ENCODE data around the gene GIT2. TPM values are rescaled to one million over a fixed set of nuclear protein-coding genes. Genes with fewer than 3 reads are reported as not detected.
A peak's percentile ranks its signal among the peaks of the same experiment; 100 is the strongest.

The GIT2 gene
- total and polyA plus RNA-seq, 12 donors, result 24.3 to 80.9 (median 56.0) TPM

GRCh38 chr12:109981311-109981710 is 14.9 kb downstream of the GIT2 start:
- no peak for TF ChIP-seq CTCF (IDR thresholded peaks at IDR 0.05)
- no peak for TF ChIP-seq POLR2A (IDR thresholded peaks at IDR 0.05)
- DNase-seq, result no peak
- Histone ChIP-seq H3K36me3 (replicated peaks in 1 of 2) (peaks cover 0 to 91% of the 10 kb centered on the region in 2 donors), H3K27ac (peak overlapping the region in 1 of 5 donors; percentile 72), H3K4me1 (replicated peaks in 1 of 2) (peaks cover 5 to 38% of the 10 kb centered on the region in 2 donors), H3K9me3 (replicated peaks in 1 of 3) (peaks cover 0 to 6% (median 0%) of the 10 kb centered on the region in 3 donors), H3K4me3 (no peak overlapping the region), H3K27me3 (no peaks in the 10 kb centered on the region)
- WGBS, 4 donors, result 91 to 94% (median 93%) methylated on average over 5 of the region's 5 CpGs
- intact Hi-C loops (cut with DNase I), result no loop called here

GRCh38 chr12:109972821-109973220 is 23.3 kb downstream of the GIT2 start:
- no peaks in the 10 kb centered on the region for H3K27me3 ChIP-seq
- H3K4me1 ChIP-seq (replicated peaks in 1 of 2), result no peaks in the 10 kb centered on the region
- H3K36me3 ChIP-seq (replicated peaks in 1 of 2), result peaks cover 0 to 84% of the 10 kb centered on the region in 2 donors
- TF ChIP-seq POLR2A (IDR thresholded peaks at IDR 0.05) (no peak), CTCF (IDR thresholded peaks at IDR 0.05) (no peak)
- intact Hi-C loops (cut with DNase I), result no loop called here
- WGBS, 4 donors, result 93 to 98% (median 96%) methylated on average over 4 of the region's 4 CpGs
- no peak overlapping the region for H3K4me3 ChIP-seq
- H3K27ac ChIP-seq, result no peak overlapping the region
- no peaks in the 10 kb centered on the region for H3K9me3 ChIP-seq (replicated peaks in 1 of 3)
- no peak for DNase-seq

GRCh38 chr12:109968801-109969200 is 27.4 kb downstream of the GIT2 start:
- Histone ChIP-seq H3K4me1 (replicated peaks in 1 of 2) (peaks cover 0 to 4% of the 10 kb centered on the region in 2 donors), H3K27ac (no peak overlapping the region), H3K4me3 (no peak overlapping the region), H3K9me3 (replicated peaks in 1 of 3) (no peaks in the 10 kb centered on the region), H3K36me3 (replicated peaks in 1 of 2) (peaks cover 0 to 82% of the 10 kb centered on the region in 2 donors), H3K27me3 (no peaks in the 10 kb centered on the region)
- peak in 1 of 7 donors; percentile 31 for DNase-seq
- WGBS, 4 donors, result 91 to 97% (median 96%) methylated on average over 8 of the region's 8 CpGs
- intact Hi-C loops (cut with DNase I), result no loop called here
- TF ChIP-seq POLR2A (IDR thresholded peaks at IDR 0.05), result no peak
- no peak for TF ChIP-seq CTCF (IDR thresholded peaks at IDR 0.05)

- no peak overlapping the region for H3K4me3 ChIP-seq
- 89 to 98% (median 91%) methylated on average over 2 of the region's 2 CpGs for WGBS, 4 donors
- intact Hi-C loops (cut with DNase I), result no loop called here
These were observed 28.1 kb downstream of the GIT2 start for GRCh38 chr12:109968032-109968420.

More at GRCh38 chr12:109968032-109968420, 28.1 kb downstream of the GIT2 start:
- H3K36me3 ChIP-seq (replicated peaks in 1 of 2), result peaks cover 0 to 79% of the 10 kb centered on the region in 2 donors
- no peaks in the 10 kb centered on the region for H3K27me3 ChIP-seq
- no peak overlapping the region for H3K27ac ChIP-seq
- DNase-seq, result no peak
- peaks cover 0 to 5% of the 10 kb centered on the region in 2 donors for H3K4me1 ChIP-seq (replicated peaks in 1 of 2)
- no peaks in the 10 kb centered on the region for H3K9me3 ChIP-seq (replicated peaks in 1 of 3)
- TF ChIP-seq CTCF (IDR thresholded peaks at IDR 0.05) (no peak), POLR2A (IDR thresholded peaks at IDR 0.05) (no peak)

All from adrenal gland (tissue), 12 donors.